GM19023 (cell line): ENCODE data around the gene ZC3H10.

Source experiments
- ATAC-seq: cut with Tn5 transposase; IDR thresholded peaks from one replicate; pipeline ENCODE4 v1.9.1; 2021; ENCODE audit warnings: mild to moderate bottlenecking, moderate library complexity; ENCODE audit not compliant: unreplicated experiment

The ZC3H10 gene

DNA sequence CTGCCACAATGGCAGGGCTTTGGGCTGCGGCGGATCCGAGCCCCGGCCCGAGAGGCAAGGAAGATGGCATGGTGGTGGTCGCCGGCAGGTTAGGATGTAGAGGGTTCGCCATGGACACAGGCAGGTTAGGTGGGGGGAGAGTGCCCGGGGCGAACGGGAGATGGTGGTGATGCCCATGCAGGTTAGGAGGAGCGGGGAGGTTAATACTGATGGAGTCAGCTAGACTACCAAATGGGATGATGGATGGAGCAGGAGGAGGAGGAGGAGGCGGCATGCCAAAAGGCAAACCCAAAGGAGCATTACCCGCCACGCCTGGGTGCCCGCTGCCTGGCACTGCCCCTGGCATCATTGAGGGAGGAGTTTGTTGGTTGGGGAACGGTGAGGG lies 46.3 kb downstream of the ZC3H10 start:
- no peak for ATAC-seq

GRCh38 chr12:56165369-56165768 lies 47.3 kb downstream of the ZC3H10 start:
- ATAC-seq, result no peak

DNA sequence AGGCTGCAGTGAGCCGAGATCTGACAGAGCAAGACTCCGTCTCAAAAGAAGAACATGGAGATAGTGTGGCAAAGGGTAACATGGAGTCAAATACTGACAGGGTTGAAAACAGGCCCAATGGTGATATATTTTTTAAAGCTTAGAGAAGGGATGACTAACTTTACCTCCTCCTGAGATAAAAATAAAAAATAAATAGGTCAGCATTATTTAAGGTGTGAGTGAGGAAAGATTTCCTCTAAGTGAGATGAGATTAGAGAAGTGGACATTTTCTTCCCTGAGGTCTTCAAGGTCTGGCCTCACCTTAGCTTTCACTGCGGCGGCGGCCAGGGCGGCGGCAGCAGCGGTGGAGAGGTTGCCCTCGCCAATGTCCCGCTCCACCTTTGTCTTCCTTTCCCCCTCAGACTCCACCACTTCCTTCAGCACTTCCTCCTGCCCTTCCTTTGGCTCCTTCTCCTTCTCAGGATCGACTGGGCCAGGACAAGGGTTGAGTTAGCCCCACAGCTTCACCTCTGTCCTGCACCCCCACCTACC lies 51.2 kb downstream of the ZC3H10 start:
- ATAC-seq, result no peak

DNA sequence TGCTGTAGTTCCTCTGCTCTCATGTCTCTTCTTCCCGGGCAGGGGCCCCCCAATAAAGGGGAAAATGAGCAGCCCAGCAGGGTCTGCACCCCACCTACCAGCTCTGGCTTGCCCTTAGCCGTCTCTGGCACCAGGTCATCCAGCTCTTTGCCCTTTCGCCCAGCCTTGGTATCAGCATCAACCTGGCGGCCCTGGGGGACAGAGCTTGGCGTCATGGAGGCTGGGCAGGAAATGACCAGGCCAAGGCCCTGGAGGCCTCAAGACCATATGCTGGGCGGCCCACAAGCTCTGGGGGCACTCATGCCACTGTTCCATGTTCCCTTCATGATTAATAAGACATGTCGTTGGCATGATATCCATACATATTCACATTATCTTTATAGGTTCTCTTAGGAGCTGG lies 54.8 kb downstream of the ZC3H10 start:
- no peak for ATAC-seq
